Endothelial cell of umbilical vein (primary cell): ENCODE results near the gene RAB17. TPM values are rescaled to one million over a fixed set of nuclear protein-coding genes. Genes with fewer than 3 reads are reported as not detected.
"Not testable (repeated sequence)": the region's sequence is repeated elsewhere in the genome, so short reads cannot be mapped to it uniquely, and the experiment has no call there.

ENCODE experiments used
- BruUV-seq: library from RNA; stranded (reverse); fragments of 400-500 nt; replicated peaks from 2 replicates; lab custom pipeline; 2021; lab: Mats Ljungman, UMichigan
- CTCF ChIA-PET: fragments of 300-600, 350-600 bp; sonication (Branson Sonifier 250); formaldehyde crosslinking; loops from one replicate; lab custom pipeline; 2021; ENCODE audit warnings: antibody characterized with exemption, inconsistent platforms; lab: Charles Lee
- POLR2A ChIA-PET: fragments of 300-600, 350-600 bp; sonication (Branson Sonifier 250); formaldehyde crosslinking; loops from one replicate; lab custom pipeline; 2021; ENCODE audit warnings: antibody characterized with exemption, inconsistent platforms; lab: Charles Lee
- DNase-seq: peaks from one replicate; pipeline ENCODE4 v3.0.0-alpha.2; 2011; ENCODE audit warnings: low read depth, low spot score
- FAIRE-seq: peaks from 2 replicates; lab custom pipeline; 2011; peaks lifted over from hg19 to GRCh38; lab: Jason Lieb, UNC
- H2AFZ ChIP-seq: 2 replicates; pipeline ENCODE4 v1.6.0; 2012; ENCODE audit warnings: low read depth, low read length, control low read depth, inconsistent platforms
- H3K27ac ChIP-seq: 2 replicates; pipeline ENCODE4 v1.5.1; 2011; ENCODE audit warnings: low read depth, mild to moderate bottlenecking, control low read depth, low read length, moderate library complexity; ENCODE audit not compliant: insufficient read depth
- H3K27me3 ChIP-seq, 2 experiments: 2 replicates each; pipeline versions ENCODE4 v1.6.0 to v1.6.1; 2011; ENCODE audit warnings: low read length in 2 of 2, mixed read lengths in 1 of 2; ENCODE audit not compliant: control insufficient read depth in 2 of 2, insufficient read depth in 2 of 2
- H3K36me3 ChIP-seq, 2 experiments: 2 replicates in 1 of 2; 3 replicates in 1 of 2; pipeline ENCODE4 v1.5.1; 2011; ENCODE audit warnings: low read length in 2 of 2, mild to moderate bottlenecking in 1 of 2, moderate library complexity in 1 of 2; ENCODE audit not compliant: control insufficient read depth in 2 of 2, insufficient read depth in 2 of 2; ENCODE audit errors: extremely low read depth in 1 of 2
- H3K4me1 ChIP-seq: 3 replicates; pipeline ENCODE4 v1.5.1; 2011; ENCODE audit warnings: mild to moderate bottlenecking, low read length; ENCODE audit not compliant: control insufficient read depth, insufficient read depth; ENCODE audit errors: extremely low read depth
- H3K4me2 ChIP-seq: 2 replicates; pipeline ENCODE4 v1.6.1; 2011; ENCODE audit warnings: low read length, control low read depth, mixed read lengths; ENCODE audit not compliant: insufficient read depth
- H3K4me3 ChIP-seq, 3 experiments: fragments of 200-600 bp in 1 of 3; sonication (generic), shearing (Covaris generic) in 1 of 3; replicated peaks in 1 of 3; 2 replicates each; pipeline ENCODE4 v1.5.1; 2011 to 2016; ENCODE audit warnings: control low read depth in 3 of 3, low read length in 3 of 3, mild to moderate bottlenecking in 2 of 3, inconsistent platforms in 1 of 3, low read depth in 1 of 3, moderate library complexity in 1 of 3; ENCODE audit not compliant: insufficient read depth in 1 of 3
- H3K79me2 ChIP-seq: 2 replicates; pipeline ENCODE4 v1.6.0; 2012; ENCODE audit warnings: low read length, inconsistent platforms; ENCODE audit not compliant: control insufficient read depth, insufficient read depth
- H3K9ac ChIP-seq: replicated peaks from 2 replicates; pipeline ENCODE3; 2011; ENCODE audit warnings: low read length, control low read depth; ENCODE audit not compliant: insufficient read depth; ENCODE audit errors: extremely low read depth
- H3K9me1 ChIP-seq: replicated peaks from 3 replicates; pipeline ENCODE4 v1.6.0; 2011; ENCODE audit warnings: mild to moderate bottlenecking, low read length; ENCODE audit not compliant: control insufficient read depth, insufficient read depth; ENCODE audit errors: extremely low read depth
- H3K9me3 ChIP-seq: replicated peaks from 2 replicates; pipeline ENCODE4 v1.5.1; 2012; ENCODE audit warnings: low read length, inconsistent platforms; ENCODE audit not compliant: control insufficient read depth, insufficient read depth
- H4K20me1 ChIP-seq: replicated peaks from 2 replicates; pipeline ENCODE3; 2011; ENCODE audit warnings: mild to moderate bottlenecking, low read length; ENCODE audit not compliant: control insufficient read depth, insufficient read depth; ENCODE audit errors: extremely low read depth
- EZH2 ChIP-seq: IDR thresholded peaks from 2 replicates; pipeline ENCODE4 v1.6.1; 2012; ENCODE audit warnings: borderline replicate concordance, low read depth, mild to moderate bottlenecking, moderate library complexity, low read length, inconsistent platforms; ENCODE audit not compliant: severe bottlenecking
- FOS ChIP-seq: IDR thresholded peaks from 2 replicates; pipeline ENCODE4 v1.6.1; 2011; ENCODE audit warnings: mild to moderate bottlenecking, low read length, moderate library complexity, borderline replicate concordance; ENCODE audit not compliant: insufficient read depth
- GATA2 ChIP-seq: IDR thresholded peaks from 2 replicates; pipeline ENCODE4 v1.7.0; 2011; ENCODE audit warnings: low read depth, mild to moderate bottlenecking, moderate library complexity, mixed read lengths, low read length; ENCODE audit not compliant: insufficient read length, insufficient read depth
- JUN ChIP-seq: IDR thresholded peaks from 2 replicates; pipeline ENCODE4 v1.6.1; 2011; ENCODE audit warnings: borderline replicate concordance, low read depth; ENCODE audit not compliant: insufficient read length, insufficient read depth
- MYC ChIP-seq: IDR thresholded peaks from one replicate; pipeline ENCODE4 v1.6.1; 2011; ENCODE audit warnings: mild to moderate bottlenecking, low read depth, low read length
- POLR2A ChIP-seq: IDR thresholded peaks from 2 replicates; pipeline ENCODE4 v1.6.1; 2012; ENCODE audit warnings: low read depth, mild to moderate bottlenecking, control low read depth, low read length
- POLR2AphosphoS5 ChIP-seq: IDR thresholded peaks from 2 replicates; pipeline ENCODE4 v1.6.1; 2012; ENCODE audit warnings: low read depth, mild to moderate bottlenecking, control low read depth, low read length, moderate library complexity; ENCODE audit not compliant: insufficient read depth
- dilution Hi-C: fragments of 300-500 bp; cut with MboI; formaldehyde crosslinking; loops from one replicate; pipeline ENCODE4 v1.15.0; 2019; ENCODE audit warnings: low sequenced_read_pairs; ENCODE audit not compliant: extremely low pct_ligation_motif_present
- intact Hi-C: fragments of 100-400 bp; cut with micrococcal nuclease; formaldehyde crosslinking; loops from one replicate; pipeline ENCODE4 v1.10.0; 2022
- polyA plus RNA-seq, 4 experiments: library from polyadenylated mRNA; depleted of rRNA in 3 of 4; stranded (reverse) in 3 of 4; unstranded in 1 of 4; fragments of >200 nt; gene quantifications; 2 replicates each; pipeline versions ENCODE4 v1.2.1 to v1.2.3, GENCODE V29; 2011 to 2012; ENCODE audit warnings: missing spikeins in 1 of 4
- total RNA-seq: library from RNA; stranded (reverse); gene quantifications from 2 replicates; pipeline ENCODE4 v1.2.3, GENCODE V29; 2021
- TF ChIP-seq, protein P1 (sequence below): IDR thresholded peaks from 2 replicates; pipeline ENCODE4 v1.6.1; 2011; ENCODE audit not compliant: insufficient read depth, insufficient read length
- TF ChIP-seq, protein P2 (sequence below), 2 donors: IDR thresholded peaks; 1 replicate in 1 of 2; 2 replicates in 1 of 2; pipeline ENCODE4 v1.5.1; 2011; ENCODE audit warnings: low read length in 2 of 2, mild to moderate bottlenecking in 2 of 2, moderate library complexity in 2 of 2, control low read depth in 1 of 2, inconsistent platforms in 1 of 2, low read depth in 1 of 2; ENCODE audit not compliant: insufficient read depth in 1 of 2; ENCODE audit errors: extremely low read depth in 1 of 2

RAB17 gene
- total and polyA plus RNA-seq, 2 donors (not counting 3 experiments of a cell fraction or from before 2014, with no cell fraction given) = 0.41 to 0.77 TPM

GRCh38 chr2:237612527-237613357, 22.2 kb upstream of the RAB17 start:
- CTCF ChIA-PET = interaction anchor here (0.8 to 2.2 kb wide), 5 partner anchors 8 to 132 kb away, joined by 3 to 8 read pairs (median 4); no protein-coding TSS in a partner anchor
- dilution Hi-C loops = no loop called here
- H3K4me1 ChIP-seq = peaks cover 45% of the 10 kb centered on the region

GRCh38 chr2:237606522-237606921, 16.0 kb upstream of the RAB17 start:
- intact Hi-C loops, H3K27me3 ChIP-seq, POLR2A ChIA-PET, FAIRE-seq, H4K20me1 ChIP-seq, H3K9me3 ChIP-seq, H3K9me1 ChIP-seq, DNase-seq, H3K27ac ChIP-seq, H3K4me3 ChIP-seq, H3K79me2 ChIP-seq, H2AFZ ChIP-seq, H3K36me3 ChIP-seq, BruUV-seq, dilution Hi-C loops, H3K9ac ChIP-seq, H3K4me2 ChIP-seq: not testable (repeated sequence)
- peaks cover 20% of the 10 kb centered on the region for H3K4me1 ChIP-seq
- CTCF ChIA-PET = interaction anchor here (6.7 kb wide), 1 partner anchor 138 kb away, joined by 61 read pairs; no protein-coding TSS in a partner anchor

More at GRCh38 chr2:237612527-237613357, 22.2 kb upstream of the RAB17 start:
- H3K27ac ChIP-seq = peak overlapping the region; percentile 99
- no peaks in the 10 kb centered on the region for H3K9me3 ChIP-seq
- H2AFZ ChIP-seq = no peak overlapping the region
- H3K79me2 ChIP-seq = no peaks in the 10 kb centered on the region
- no TSS peak for BruUV-seq
- no peak overlapping the region for H3K4me2 ChIP-seq
- H4K20me1 ChIP-seq = no peaks in the 10 kb centered on the region
- intact Hi-C loops = no loop called here
- no peak for TF ChIP-seq MYC
- TF ChIP-seq, protein P1, sequence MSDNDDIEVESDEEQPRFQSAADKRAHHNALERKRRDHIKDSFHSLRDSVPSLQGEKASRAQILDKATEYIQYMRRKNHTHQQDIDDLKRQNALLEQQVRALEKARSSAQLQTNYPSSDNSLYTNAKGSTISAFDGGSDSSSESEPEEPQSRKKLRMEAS = no peak
- TF ChIP-seq GATA2 = no peak
- no peak for TF ChIP-seq JUN
- no peak for TF ChIP-seq EZH2
- TF ChIP-seq, protein P2, sequence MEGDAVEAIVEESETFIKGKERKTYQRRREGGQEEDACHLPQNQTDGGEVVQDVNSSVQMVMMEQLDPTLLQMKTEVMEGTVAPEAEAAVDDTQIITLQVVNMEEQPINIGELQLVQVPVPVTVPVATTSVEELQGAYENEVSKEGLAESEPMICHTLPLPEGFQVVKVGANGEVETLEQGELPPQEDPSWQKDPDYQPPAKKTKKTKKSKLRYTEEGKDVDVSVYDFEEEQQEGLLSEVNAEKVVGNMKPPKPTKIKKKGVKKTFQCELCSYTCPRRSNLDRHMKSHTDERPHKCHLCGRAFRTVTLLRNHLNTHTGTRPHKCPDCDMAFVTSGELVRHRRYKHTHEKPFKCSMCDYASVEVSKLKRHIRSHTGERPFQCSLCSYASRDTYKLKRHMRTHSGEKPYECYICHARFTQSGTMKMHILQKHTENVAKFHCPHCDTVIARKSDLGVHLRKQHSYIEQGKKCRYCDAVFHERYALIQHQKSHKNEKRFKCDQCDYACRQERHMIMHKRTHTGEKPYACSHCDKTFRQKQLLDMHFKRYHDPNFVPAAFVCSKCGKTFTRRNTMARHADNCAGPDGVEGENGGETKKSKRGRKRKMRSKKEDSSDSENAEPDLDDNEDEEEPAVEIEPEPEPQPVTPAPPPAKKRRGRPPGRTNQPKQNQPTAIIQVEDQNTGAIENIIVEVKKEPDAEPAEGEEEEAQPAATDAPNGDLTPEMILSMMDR (IDR thresholded peaks at IDR 0.05; ENCODE audit: extremely low read depth in 1 of 2, insufficient read depth in 1 of 2, low read depth in 1 of 2, low read length in 2 of 2) = no peak
- no peak for TF ChIP-seq POLR2A
- no peak for TF ChIP-seq POLR2AphosphoS5
- no peak for TF ChIP-seq FOS
- H3K4me3 ChIP-seq = no peak overlapping the region
- no peaks in the 10 kb centered on the region for H3K9me1 ChIP-seq
- no peak overlapping the region for H3K9ac ChIP-seq
- H3K27me3 ChIP-seq = no peaks in the 10 kb centered on the region
- H3K36me3 ChIP-seq = no peaks in the 10 kb centered on the region
- FAIRE-seq (no peak), DNase-seq (no peak)
- POLR2A ChIA-PET = no interaction called here
